ENCODE results near the gene POLR2E.

GRCh38 chr19:1069009-1069779 lies 26.0 kb downstream of the POLR2E start:
- TF ChIP-seq CTCF (optimal IDR thresholded peaks at IDR 0.05 in 1 of 3, IDR thresholded peaks at IDR 0.05 in 1 of 3, conservative IDR thresholded peaks at IDR 0.05 in 1 of 3; ENCODE audit: extremely low read depth in 1 of 3, insufficient read depth in 2 of 3, low read length in 3 of 3) (no peak), EZH2 (IDR thresholded peaks at IDR 0.05; ENCODE audit: low read length) (no peak)
